C1 segment of cervical spinal cord (tissue), 14 donors: ENCODE data around the gene NKIRAS1.
"Not testable (repeated sequence)": the region's sequence is repeated elsewhere in the genome, so short reads cannot be mapped to it uniquely, and the experiment has no call there.

Experiments used
- DNase-seq, 14 donors: peaks; one replicate each; lab custom pipeline; 2025; lab: John Stamatoyannopoulos, UW

The NKIRAS1 gene

DNA sequence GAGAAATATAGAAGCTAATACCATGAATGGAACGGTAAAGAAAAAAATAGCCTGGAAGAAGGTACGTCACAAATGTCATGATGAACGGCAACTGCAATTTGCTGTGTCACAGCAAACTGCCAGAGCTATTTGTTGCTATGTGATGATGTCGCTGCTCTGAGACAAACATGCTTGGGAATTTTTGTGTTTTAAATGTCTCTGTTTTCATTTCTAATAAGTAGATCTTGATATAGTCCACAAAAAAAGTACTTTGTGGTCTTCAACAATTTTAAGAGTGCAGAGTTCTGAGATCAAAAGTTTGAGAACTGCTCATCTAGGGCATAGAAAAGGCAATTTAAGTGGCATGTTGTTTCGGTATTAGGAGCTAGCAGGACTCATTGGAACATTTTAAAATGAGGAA lies 24.0 kb upstream of the NKIRAS1 start:
- DNase-seq, result no peak

GRCh38 chr3:23938688-23939087 lies 21.9 kb upstream of the NKIRAS1 start:
- DNase-seq, result no peak

- no peak for DNase-seq
These were observed 20.5 kb upstream of the NKIRAS1 start for GRCh38 chr3:23937296-23937695.

- DNase-seq, result no peak
These were observed 17.5 kb upstream of the NKIRAS1 start for GRCh38 chr3:23934253-23934652.

DNA sequence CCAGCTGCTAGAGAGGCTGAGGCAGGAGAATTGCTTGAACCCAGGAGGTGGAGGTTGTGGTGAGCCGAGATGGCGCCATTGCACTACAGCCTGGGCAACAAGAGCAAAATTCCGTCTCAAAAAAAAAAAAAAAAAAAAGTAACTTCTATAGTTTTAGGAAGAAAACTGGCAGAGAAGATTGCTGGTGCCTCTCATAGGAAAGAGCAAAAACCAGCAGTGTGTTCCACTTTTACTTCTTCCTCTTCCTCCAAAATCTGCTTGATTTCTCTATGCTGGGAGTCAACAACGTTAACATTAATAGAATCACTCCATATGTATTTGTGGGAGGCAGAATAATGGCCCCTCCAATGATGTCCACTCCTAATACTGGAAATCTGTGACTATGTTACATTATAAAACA lies 15.8 kb upstream of the NKIRAS1 start:
- DNase-seq, result no peak

GRCh38 chr3:23931597-23931996 lies 14.8 kb upstream of the NKIRAS1 start:
- no peak for DNase-seq

DNA sequence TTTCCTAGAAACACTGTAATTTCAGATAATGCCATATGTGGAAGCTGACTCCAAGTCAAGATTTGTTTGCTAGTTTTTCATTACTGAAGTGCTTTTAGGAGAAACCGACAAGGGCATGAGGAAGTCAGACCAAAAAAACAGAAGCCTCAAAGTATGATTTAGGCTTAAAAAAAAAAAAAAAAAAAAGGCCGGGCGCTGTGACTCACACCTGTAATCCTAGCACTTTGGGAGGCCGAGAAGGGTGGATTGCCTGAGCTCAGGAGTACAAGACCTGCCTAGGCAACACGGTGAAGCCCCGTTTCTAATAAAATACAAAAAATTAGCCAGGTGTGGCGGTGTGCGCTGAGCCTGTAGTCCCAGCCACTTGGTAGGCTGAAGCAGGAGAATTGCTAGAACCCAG lies 11.7 kb upstream of the NKIRAS1 start:
- no peak for DNase-seq

DNA sequence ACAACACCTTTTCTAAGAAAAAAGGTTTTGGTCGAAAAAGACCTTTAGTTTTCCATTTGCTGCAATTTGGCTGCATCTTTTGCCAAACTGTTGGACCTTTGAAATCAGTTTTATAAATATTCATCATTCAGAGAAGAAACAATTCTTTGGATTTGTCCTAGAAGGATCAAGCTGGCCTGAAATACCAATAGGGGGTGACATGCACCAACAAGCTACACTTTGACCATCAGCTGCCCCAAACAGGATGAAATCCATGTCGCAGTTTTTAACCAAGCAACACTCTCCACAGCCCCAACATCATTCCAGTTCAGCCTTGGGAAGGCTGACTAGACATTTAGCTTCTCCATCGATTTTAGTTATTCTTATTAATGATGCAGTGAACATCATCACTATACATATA lies 9.9 kb upstream of the NKIRAS1 start:
- DNase-seq, result peak in 2 of 14 donors; percentile 5 to 8

DNA sequence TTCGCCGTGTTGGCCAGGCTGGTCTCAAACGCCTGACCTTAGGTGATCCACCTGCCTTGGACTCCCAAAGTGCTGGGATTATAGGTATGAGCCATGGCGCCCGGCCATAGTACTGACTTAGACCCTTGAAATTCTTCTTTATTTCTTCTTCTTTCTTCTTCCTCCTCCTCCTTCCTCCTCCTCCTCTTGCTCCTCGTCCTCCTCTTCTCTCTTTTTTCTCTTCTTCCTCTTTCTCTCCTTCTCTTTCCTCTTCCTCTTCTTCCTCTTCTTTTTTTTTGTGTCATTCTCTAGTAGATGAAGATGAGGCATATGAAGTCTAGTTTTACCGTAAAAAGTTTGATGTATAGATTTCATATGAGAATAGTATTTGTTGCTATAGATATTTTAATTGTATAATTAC lies 9.5 kb upstream of the NKIRAS1 start:
- DNase-seq, result no peak

GRCh38 chr3:23923786-23924185 lies 7.0 kb upstream of the NKIRAS1 start:
- no peak for DNase-seq

GRCh38 chr3:23921052-23921511 lies 4.3 kb upstream of the NKIRAS1 start:
- DNase-seq, result no peak

- no peak for DNase-seq
These were observed 3.4 kb upstream of the NKIRAS1 start for GRCh38 chr3:23920151-23920655.

DNA sequence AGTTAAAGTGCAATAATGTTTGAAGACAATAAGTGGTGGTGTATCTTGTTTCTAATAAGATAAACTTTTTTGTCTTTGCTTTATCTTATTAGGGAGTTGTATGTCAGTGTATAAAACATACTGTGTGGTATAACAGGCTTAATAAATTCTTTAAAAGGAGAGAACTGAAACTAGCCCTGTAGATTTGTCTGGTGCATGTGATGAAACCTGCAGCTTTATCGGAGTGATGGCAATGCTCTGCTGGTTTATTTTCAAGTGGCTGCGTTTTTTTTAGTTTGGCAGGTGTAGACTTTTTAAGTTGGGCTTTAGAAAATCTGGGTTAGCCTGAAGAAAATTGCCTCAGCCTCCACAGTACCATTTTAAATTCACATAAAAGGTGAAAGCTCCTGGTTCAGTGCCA lies 2.8 kb upstream of the NKIRAS1 start:
- DNase-seq, result no peak

DNA sequence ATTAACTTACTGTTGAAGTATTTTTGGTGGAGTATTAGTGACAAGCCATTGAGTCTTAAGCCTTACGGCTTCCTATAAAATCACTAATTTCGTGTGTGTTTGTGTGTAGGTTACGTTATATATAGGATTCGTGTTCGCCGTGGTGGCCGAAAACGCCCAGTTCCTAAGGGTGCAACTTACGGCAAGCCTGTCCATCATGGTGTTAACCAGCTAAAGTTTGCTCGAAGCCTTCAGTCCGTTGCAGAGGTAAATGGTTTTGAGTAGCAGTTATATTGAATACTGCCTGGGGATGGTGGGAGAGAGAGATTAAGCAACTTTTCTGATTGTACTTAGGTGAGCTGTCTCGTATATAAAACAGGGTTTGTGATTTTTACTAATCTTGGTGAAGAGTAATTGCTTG lies 1.5 kb upstream of the NKIRAS1 start:
- DNase-seq, result not testable (repeated sequence)

DNA sequence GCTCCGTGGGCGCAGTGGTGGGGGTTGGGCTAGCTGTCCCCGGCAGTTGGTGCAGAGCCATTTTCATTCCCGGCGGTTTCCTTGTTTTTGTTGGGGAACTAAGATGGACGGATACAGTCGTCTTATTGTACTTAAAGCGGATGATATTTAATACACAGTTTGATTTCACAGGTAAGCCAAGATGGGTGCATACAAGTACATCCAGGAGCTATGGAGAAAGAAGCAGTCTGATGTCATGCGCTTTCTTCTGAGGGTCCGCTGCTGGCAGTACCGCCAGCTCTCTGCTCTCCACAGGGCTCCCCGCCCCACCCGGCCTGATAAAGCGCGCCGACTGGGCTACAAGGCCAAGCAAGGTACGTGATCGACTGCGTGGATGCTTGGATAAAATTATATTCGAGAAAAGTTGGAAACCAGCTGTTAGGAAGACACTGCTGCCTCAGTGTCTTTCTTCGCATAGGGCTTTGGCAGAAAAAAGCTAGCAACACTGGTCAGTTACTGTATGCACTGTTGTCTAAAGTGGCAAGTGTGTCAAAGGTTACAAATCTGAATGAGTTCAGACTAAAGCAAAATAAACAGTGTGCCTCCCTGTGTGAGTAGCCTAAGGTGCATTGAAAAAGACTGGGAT lies 1.0 kb upstream of the NKIRAS1 start:
- DNase-seq, result peak in 1 of 14 donors; percentile 27

GRCh38 chr3:23916152-23916885 lies 471 bp downstream of the NKIRAS1 start:
- DNase-seq, result peak in 2 of 14 donors; percentile 73 to 76

- DNase-seq, result peak in 2 of 14 donors; percentile 5 to 63
These were observed 1.2 kb downstream of the NKIRAS1 start for GRCh38 chr3:23915537-23916108.

DNA sequence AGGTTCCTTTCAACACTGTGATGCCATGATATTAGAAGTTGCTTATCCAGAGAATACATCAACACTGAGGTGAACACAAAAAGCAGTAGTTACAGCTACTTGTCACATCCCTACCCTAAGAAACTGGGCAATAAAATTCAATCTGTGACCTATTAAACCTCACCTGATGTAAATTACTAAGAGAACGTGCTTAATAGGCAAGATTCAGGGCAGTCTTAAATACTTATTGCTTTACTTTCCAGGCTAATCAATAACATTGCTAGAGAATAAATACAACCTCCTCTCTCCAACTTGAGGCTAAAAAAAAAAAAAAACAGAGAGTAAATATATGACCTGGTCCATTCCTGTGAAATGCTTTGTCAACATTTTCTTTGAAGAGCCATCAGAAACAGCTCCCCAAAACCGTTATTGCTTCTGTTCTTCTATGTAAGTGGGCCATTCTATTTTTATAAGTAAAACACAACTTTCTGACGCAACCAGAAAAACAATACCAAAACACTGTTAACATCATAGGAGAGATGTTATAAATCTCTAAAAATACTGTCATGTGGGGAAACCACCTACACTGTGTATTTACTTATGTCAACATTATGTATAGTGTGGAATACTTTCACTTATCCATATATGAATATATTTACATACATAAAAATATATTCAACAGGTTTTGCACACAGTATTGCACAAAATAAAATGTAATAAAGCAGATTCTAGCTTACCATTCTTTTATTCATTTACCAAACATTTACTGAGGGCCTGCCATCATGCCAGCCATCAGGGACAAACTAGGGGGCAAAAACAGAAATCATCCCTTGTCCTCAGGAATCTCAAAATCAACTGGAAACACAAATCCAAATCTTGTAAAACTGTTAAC lies 2.7 kb downstream of the NKIRAS1 start:
- no peak for DNase-seq

DNA sequence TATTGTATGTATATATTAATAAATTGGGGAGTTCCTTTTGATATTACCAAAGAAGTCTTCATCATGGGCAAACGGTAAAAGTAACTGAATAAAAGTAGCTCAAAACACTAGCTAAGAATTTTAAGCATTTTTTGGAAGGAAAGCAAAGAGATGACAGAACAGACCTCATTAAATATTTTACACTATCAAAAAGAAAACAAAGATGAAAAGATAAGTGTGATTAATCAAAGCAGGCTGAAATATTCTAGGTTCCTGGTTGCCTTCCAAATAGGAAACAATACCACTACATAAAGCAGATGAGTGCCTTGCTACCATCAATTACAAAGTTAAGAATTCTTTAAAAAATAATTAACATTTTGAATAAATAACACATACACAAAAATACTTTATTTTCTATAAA lies 3.6 kb downstream of the NKIRAS1 start:
- no peak for DNase-seq

GRCh38 chr3:23912335-23912734 lies 4.5 kb downstream of the NKIRAS1 start:
- not testable (repeated sequence) for DNase-seq

GRCh38 chr3:23911397-23911796 lies 5.4 kb downstream of the NKIRAS1 start:
- DNase-seq, result no peak

DNA sequence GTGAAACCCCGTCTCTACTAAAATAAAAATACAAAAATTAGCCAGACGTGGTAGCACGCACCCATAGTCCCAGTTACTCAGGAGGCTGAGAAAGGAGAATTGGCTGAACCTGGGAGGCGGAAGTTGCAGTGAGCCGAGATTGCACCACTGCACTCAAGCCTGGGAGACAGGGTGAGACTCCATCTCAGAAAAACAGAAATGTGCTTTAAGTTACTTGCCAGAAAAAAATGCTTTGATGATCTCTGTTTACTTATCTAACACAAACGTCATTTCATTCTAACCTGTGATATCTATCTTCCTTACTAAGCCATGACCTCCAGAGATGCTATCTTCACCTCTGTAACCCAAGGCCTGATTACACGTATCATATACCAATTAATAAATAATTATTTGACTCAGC lies 7.4 kb downstream of the NKIRAS1 start:
- no peak for DNase-seq
